ENCODE results near the gene TNFSF15.

The TNFSF15 gene

DNA sequence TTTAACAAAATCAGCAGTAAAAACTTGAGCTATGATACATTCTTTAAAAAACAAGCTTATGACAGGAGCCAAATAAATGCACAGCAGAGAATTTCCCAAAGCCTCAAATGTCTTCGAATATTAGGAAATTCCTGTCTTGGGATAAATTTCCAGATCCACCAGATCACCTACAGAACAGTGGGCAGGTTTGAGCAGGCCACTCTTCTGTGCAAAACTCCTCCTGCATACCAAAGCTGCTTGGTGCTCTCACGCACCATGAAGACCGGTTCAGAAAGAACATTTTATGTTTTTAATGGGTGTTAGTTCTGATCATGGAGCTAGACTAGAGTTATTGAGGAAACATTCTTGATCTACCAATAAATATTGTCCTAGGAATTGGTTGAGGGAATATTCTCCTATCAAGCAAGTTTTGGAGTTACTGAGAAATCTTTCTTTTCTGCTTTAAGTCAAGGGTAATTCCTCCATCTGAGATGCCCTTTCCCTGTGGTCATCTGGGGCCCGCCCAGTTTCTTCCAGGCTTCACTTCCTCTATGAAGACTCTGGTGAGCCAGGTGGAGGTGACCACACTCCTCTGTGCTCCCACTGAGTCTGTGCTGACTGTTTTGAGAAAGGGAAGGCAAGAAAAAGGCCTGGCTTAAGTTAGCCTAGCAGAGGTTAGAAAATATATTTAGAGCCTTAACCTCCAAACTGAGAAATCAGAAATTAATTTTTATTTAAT lies 17.9 kb downstream of the TNFSF15 start:
- ChIA-PET CTCF (interaction anchor here (0.6 to 1.6 kb wide), 3 partner anchors 107 to 126 kb away, joined by 3 read pairs; no protein-coding TSS in a partner anchor), POLR2A (no interaction called here)
- no peak for TF ChIP-seq ZNF629 (tag by site-specific recombination; IDR thresholded peaks at IDR 0.05)
- TF ChIP-seq, protein P1, sequence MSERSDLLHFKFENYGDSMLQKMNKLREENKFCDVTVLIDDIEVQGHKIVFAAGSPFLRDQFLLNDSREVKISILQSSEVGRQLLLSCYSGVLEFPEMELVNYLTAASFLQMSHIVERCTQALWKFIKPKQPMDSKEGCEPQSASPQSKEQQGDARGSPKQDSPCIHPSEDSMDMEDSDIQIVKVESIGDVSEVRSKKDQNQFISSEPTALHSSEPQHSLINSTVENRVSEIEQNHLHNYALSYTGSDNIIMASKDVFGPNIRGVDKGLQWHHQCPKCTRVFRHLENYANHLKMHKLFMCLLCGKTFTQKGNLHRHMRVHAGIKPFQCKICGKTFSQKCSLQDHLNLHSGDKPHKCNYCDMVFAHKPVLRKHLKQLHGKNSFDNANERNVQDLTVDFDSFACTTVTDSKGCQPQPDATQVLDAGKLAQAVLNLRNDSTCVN (tag by site-specific recombination; optimal IDR thresholded peaks at IDR 0.05) = no peak
- no peak overlapping the region for H3K27ac ChIP-seq (ENCODE audit: extremely low read depth, low read depth, low read length)
- H3K9me3 ChIP-seq (ENCODE audit: control insufficient read depth, insufficient read depth, low read depth, low read length) = no peaks in the 10 kb centered on the region
- H3K36me3 ChIP-seq (ENCODE audit: control insufficient read depth in 2 of 2, insufficient read depth in 1 of 2, low read length in 2 of 2) = no peaks in the 10 kb centered on the region
- no peaks in the 10 kb centered on the region for H3K4me1 ChIP-seq (ENCODE audit: control insufficient read depth, insufficient read depth, low read length)
- H3K4me3 ChIP-seq (ENCODE audit: low read depth, low read length) = no peak overlapping the region

DNA sequence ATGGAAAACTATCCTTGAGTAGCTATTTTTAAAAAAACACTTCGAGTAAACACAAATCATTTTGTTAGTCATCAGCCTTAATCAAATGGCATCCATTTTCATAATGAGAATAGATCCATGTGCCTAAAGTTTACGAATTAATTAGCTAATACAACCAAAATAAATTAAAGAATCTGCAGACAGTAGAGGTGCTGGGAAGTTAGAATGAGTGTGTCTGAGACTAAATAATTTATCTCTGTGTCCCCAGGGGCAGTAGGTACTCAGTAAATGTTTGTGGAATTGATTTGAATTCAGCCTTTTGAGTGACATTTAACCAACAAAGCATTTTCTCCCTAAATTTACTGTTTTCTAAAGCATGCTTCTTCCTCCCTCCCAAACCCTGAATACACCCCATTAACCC lies 18.6 kb downstream of the TNFSF15 start:
- no peak overlapping the region for H3K4me3 ChIP-seq (ENCODE audit: low read depth, low read length)
- no peaks in the 10 kb centered on the region for H3K36me3 ChIP-seq (ENCODE audit: control insufficient read depth in 2 of 2, insufficient read depth in 1 of 2, low read length in 2 of 2)
- no peak overlapping the region for H3K27ac ChIP-seq (ENCODE audit: extremely low read depth, low read depth, low read length)
- no peak for TF ChIP-seq GLIS2 (tag by site-specific recombination; IDR thresholded peaks at IDR 0.05)
- TF ChIP-seq ZNF654 (tag by site-specific recombination; IDR thresholded peaks at IDR 0.05; ENCODE audit: low read depth) = no peak
- no peak for TF ChIP-seq ZFP37 (tag by site-specific recombination; IDR thresholded peaks at IDR 0.05)
- TF ChIP-seq ZBTB21 (tag by site-specific recombination; IDR thresholded peaks at IDR 0.05) = no peak
- TF ChIP-seq, protein P2, sequence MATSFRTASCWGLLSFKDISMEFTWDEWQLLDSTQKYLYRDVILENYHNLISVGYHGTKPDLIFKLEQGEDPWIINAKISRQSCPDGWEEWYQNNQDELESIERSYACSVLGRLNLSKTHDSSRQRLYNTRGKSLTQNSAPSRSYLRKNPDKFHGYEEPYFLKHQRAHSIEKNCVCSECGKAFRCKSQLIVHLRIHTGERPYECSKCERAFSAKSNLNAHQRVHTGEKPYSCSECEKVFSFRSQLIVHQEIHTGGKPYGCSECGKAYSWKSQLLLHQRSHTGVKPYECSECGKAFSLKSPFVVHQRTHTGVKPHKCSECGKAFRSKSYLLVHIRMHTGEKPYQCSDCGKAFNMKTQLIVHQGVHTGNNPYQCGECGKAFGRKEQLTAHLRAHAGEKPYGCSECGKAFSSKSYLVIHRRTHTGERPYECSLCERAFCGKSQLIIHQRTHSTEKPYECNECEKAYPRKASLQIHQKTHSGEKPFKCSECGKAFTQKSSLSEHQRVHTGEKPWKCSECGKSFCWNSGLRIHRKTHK (tag by site-specific recombination; IDR thresholded peaks at IDR 0.05) = no peak
- no peak for TF ChIP-seq ZNF211 (tag by site-specific recombination; IDR thresholded peaks at IDR 0.05; ENCODE audit: low read depth)
- TF ChIP-seq ZNF391 (tag by site-specific recombination; IDR thresholded peaks at IDR 0.05; ENCODE audit: borderline replicate concordance, low read depth) = no peak
- no peak for TF ChIP-seq ZNF76 (tag by site-specific recombination; IDR thresholded peaks at IDR 0.05; ENCODE audit: borderline replicate concordance, low read depth)
- TF ChIP-seq ZNF830 (tag by site-specific recombination; IDR thresholded peaks at IDR 0.05; ENCODE audit: low read depth) = no peak
- TF ChIP-seq KLF8 (tag by site-specific recombination; IDR thresholded peaks at IDR 0.05) = no peak
- TF ChIP-seq ZNF623 (tag by site-specific recombination; IDR thresholded peaks at IDR 0.05) = no peak
- TF ChIP-seq, protein P3, sequence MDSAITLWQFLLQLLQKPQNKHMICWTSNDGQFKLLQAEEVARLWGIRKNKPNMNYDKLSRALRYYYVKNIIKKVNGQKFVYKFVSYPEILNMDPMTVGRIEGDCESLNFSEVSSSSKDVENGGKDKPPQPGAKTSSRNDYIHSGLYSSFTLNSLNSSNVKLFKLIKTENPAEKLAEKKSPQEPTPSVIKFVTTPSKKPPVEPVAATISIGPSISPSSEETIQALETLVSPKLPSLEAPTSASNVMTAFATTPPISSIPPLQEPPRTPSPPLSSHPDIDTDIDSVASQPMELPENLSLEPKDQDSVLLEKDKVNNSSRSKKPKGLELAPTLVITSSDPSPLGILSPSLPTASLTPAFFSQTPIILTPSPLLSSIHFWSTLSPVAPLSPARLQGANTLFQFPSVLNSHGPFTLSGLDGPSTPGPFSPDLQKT (IDR thresholded peaks at IDR 0.05; ENCODE audit: borderline replicate concordance, low read depth, low read length) = no peak
- TF ChIP-seq, protein P4, sequence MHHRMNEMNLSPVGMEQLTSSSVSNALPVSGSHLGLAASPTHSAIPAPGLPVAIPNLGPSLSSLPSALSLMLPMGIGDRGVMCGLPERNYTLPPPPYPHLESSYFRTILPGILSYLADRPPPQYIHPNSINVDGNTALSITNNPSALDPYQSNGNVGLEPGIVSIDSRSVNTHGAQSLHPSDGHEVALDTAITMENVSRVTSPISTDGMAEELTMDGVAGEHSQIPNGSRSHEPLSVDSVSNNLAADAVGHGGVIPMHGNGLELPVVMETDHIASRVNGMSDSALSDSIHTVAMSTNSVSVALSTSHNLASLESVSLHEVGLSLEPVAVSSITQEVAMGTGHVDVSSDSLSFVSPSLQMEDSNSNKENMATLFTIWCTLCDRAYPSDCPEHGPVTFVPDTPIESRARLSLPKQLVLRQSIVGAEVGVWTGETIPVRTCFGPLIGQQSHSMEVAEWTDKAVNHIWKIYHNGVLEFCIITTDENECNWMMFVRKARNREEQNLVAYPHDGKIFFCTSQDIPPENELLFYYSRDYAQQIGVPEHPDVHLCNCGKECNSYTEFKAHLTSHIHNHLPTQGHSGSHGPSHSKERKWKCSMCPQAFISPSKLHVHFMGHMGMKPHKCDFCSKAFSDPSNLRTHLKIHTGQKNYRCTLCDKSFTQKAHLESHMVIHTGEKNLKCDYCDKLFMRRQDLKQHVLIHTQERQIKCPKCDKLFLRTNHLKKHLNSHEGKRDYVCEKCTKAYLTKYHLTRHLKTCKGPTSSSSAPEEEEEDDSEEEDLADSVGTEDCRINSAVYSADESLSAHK (tag by site-specific recombination; IDR thresholded peaks at IDR 0.05) = no peak
- TF ChIP-seq ZNF221 (tag by site-specific recombination; IDR thresholded peaks at IDR 0.05; ENCODE audit: borderline replicate concordance) = no peak
- TF ChIP-seq ZNF324 (tag by site-specific recombination; IDR thresholded peaks at IDR 0.05) = no peak
- TF ChIP-seq ZNF202 (tag by site-specific recombination; IDR thresholded peaks at IDR 0.05; ENCODE audit: borderline replicate concordance) = no peak
- TF ChIP-seq ZSCAN16 (tag by site-specific recombination; IDR thresholded peaks at IDR 0.05) = no peak
- TF ChIP-seq TRIM28 (IDR thresholded peaks at IDR 0.05; ENCODE audit: borderline replicate concordance, low read length) = no peak
- TF ChIP-seq KLF1 (tag by site-specific recombination; IDR thresholded peaks at IDR 0.05) = no peak
- ChIA-PET CTCF (interaction anchor here (0.6 to 1.6 kb wide), 4 partner anchors 106 to 127 kb away, joined by 3 to 4 read pairs (median 3); no protein-coding TSS in a partner anchor), POLR2A (no interaction called here)
- no peaks in the 10 kb centered on the region for H3K4me1 ChIP-seq (ENCODE audit: control insufficient read depth, insufficient read depth, low read length)
- no peaks in the 10 kb centered on the region for H3K9me3 ChIP-seq (ENCODE audit: control insufficient read depth, insufficient read depth, low read depth, low read length)
